CD4-positive, alpha-beta memory T cell (primary cell): ENCODE measurements around the gene TRIM26. TPM values are rescaled to one million over a fixed set of nuclear protein-coding genes. Genes with fewer than 3 reads are reported as not detected.

ENCODE experiments used
- CTCF ChIA-PET: fragments of 350-600 bp; sonication (Branson Sonifier 250); formaldehyde crosslinking; loops from one replicate; lab custom pipeline; 2021; ENCODE audit warnings: inconsistent platforms; ENCODE audit not compliant: partially characterized antibody; lab: Charles Lee
- POLR2A ChIA-PET: fragments of 350-600 bp; sonication (Branson Sonifier 250); formaldehyde crosslinking; loops from one replicate; lab custom pipeline; 2021; ENCODE audit not compliant: partially characterized antibody; lab: Charles Lee
- DNase-seq, 5 donors: peaks; one replicate each; pipeline versions ENCODE4 v3.0.0 to v3.0.0-alpha.2; 2020 to 2022; ENCODE audit warnings: mixed read lengths in 1 of 5
- H3K27ac ChIP-seq: one replicate; pipeline ENCODE4 v1.7.0; 2013; ENCODE audit warnings: low read depth, low read length
- H3K27me3 ChIP-seq: 2 replicates; pipeline ENCODE4 v1.7.0; 2013; ENCODE audit warnings: mild to moderate bottlenecking, low read length, moderate library complexity; ENCODE audit not compliant: insufficient read depth
- H3K36me3 ChIP-seq: 2 replicates; pipeline ENCODE4 v1.7.0; 2013; ENCODE audit warnings: mild to moderate bottlenecking, low read length, moderate library complexity; ENCODE audit not compliant: insufficient read depth
- H3K4me1 ChIP-seq: 2 replicates; pipeline ENCODE4 v1.7.0; 2013; ENCODE audit warnings: mild to moderate bottlenecking, low read length, moderate library complexity; ENCODE audit not compliant: insufficient read depth
- H3K4me3 ChIP-seq, 2 donors: one replicate each; pipeline ENCODE4 v1.7.0; 2013; ENCODE audit warnings: low read length in 2 of 2, mild to moderate bottlenecking in 1 of 2
- H3K9me3 ChIP-seq, 2 donors: one replicate each; pipeline ENCODE4 v1.7.0; 2013; ENCODE audit warnings: low read length in 2 of 2, control low read depth in 1 of 2; ENCODE audit not compliant: control insufficient read depth in 1 of 2
- H3K27ac Mint-ChIP-seq, 7 donors: one replicate each; pipeline ENCODE4 v1.8.0; 2020 to 2021; ENCODE audit warnings: mixed read lengths in 7 of 7, mild to moderate bottlenecking in 6 of 7, inconsistent platforms in 3 of 7, moderate library complexity in 3 of 7
- H3K27me3 Mint-ChIP-seq, 2 donors: one replicate each; pipeline ENCODE4 v1.8.0; 2020 to 2021; ENCODE audit warnings: mixed read lengths in 2 of 2
- H3K36me3 Mint-ChIP-seq, 2 donors: one replicate each; pipeline ENCODE4 v1.8.0; 2020 to 2021; ENCODE audit warnings: mixed read lengths in 2 of 2, inconsistent platforms in 1 of 2, mild to moderate bottlenecking in 1 of 2
- H3K4me1 Mint-ChIP-seq, 4 donors: one replicate each; pipeline ENCODE4 v1.8.0; 2020 to 2021; ENCODE audit warnings: mixed read lengths in 4 of 4, mild to moderate bottlenecking in 1 of 4
- H3K4me3 Mint-ChIP-seq, 8 donors: one replicate each; pipeline ENCODE4 v1.8.0; 2020 to 2021; ENCODE audit warnings: mixed read lengths in 8 of 8, mild to moderate bottlenecking in 7 of 8, moderate library complexity in 6 of 8, inconsistent platforms in 3 of 8
- H3K9me3 Mint-ChIP-seq, 8 donors: one replicate each; pipeline ENCODE4 v1.8.0; 2020 to 2021; ENCODE audit warnings: mixed read lengths in 8 of 8, mild to moderate bottlenecking in 5 of 8, inconsistent platforms in 3 of 8, moderate library complexity in 1 of 8
- intact Hi-C: fragments of 100-400 bp; cut with micrococcal nuclease; formaldehyde crosslinking; loops from one replicate; pipeline ENCODE4 v1.15.1; 2023
- polyA plus RNA-seq, 2 donors: library from polyadenylated mRNA; unstranded; fragments of 300-500 nt; fragmentation: Illumina TruSeq; gene quantifications; one replicate each; pipeline ENCODE4 v1.2.3, GENCODE V29; 2021
- total RNA-seq, 2 experiments: library from RNA; stranded (reverse); gene quantifications; one replicate each; pipeline ENCODE4 v1.2.3, GENCODE V29; 2021

TRIM26 gene
- total and polyA plus RNA-seq, 4 experiments from 2014 or later: 17.3 to 60.7 (median 55.5) TPM

- intact Hi-C loops: no loop called here
- Histone ChIP-seq H3K27ac (no peak overlapping the region), H3K4me3 (no peak overlapping the region), H3K27me3 (no peaks in the 10 kb centered on the region), H3K4me1 (no peaks in the 10 kb centered on the region), H3K9me3 (no peaks in the 10 kb centered on the region), H3K36me3 (no peaks in the 10 kb centered on the region)
- H3K4me1 Mint-ChIP-seq: peaks cover 0 to 3% (median 0%) of the 10 kb centered on the region in 4 donors
- DNase-seq: no peak
- CTCF ChIA-PET: interaction anchor here (2.6 kb wide), 1 partner anchor 19 kb away, joined by 11 read pairs; no protein-coding TSS in a partner anchor
- peaks cover 19 to 50% of the 10 kb centered on the region in 2 donors for H3K27me3 Mint-ChIP-seq
- H3K36me3 Mint-ChIP-seq: no peaks in the 10 kb centered on the region
- no peaks in the 10 kb centered on the region for H3K9me3 Mint-ChIP-seq
- peak overlapping the region in 1 of 7 donors; percentile 61 for H3K27ac Mint-ChIP-seq
- POLR2A ChIA-PET: no interaction called here
- H3K4me3 Mint-ChIP-seq: no peak overlapping the region
Observed at GRCh38 chr6:30150671-30151395, 62.4 kb downstream of the TRIM26 start.

- H3K27me3 Mint-ChIP-seq: peaks cover 18 to 41% of the 10 kb centered on the region in 2 donors
- H3K27ac Mint-ChIP-seq: peak overlapping the region in 1 of 7 donors; percentile 62
- no peak overlapping the region for H3K4me3 Mint-ChIP-seq
- DNase-seq: no peak
- peaks cover 0 to 3% (median 0%) of the 10 kb centered on the region in 4 donors for H3K4me1 Mint-ChIP-seq
- no peaks in the 10 kb centered on the region for H3K9me3 Mint-ChIP-seq
- Histone ChIP-seq H3K36me3 (no peaks in the 10 kb centered on the region), H3K27ac (no peak overlapping the region), H3K4me1 (no peaks in the 10 kb centered on the region), H3K4me3 (no peak overlapping the region), H3K27me3 (no peaks in the 10 kb centered on the region), H3K9me3 (no peaks in the 10 kb centered on the region)
- CTCF ChIA-PET: interaction anchor here (2.6 kb wide), 1 partner anchor 18 kb away, joined by 11 read pairs; no protein-coding TSS in a partner anchor
- H3K36me3 Mint-ChIP-seq: no peaks in the 10 kb centered on the region
- POLR2A ChIA-PET: no interaction called here
- intact Hi-C loops: no loop called here
Observed at GRCh38 chr6:30149858-30150550, 63.2 kb downstream of the TRIM26 start.

GRCh38 chr6:30149234-30149633, 64.0 kb downstream of the TRIM26 start:
- intact Hi-C loops: no loop called here
- DNase-seq: no peak
- Histone ChIP-seq H3K36me3 (no peaks in the 10 kb centered on the region), H3K4me3 (no peak overlapping the region), H3K4me1 (no peaks in the 10 kb centered on the region), H3K27me3 (no peaks in the 10 kb centered on the region), H3K27ac (no peak overlapping the region), H3K9me3 (no peaks in the 10 kb centered on the region)
- peaks cover 0 to 3% (median 0%) of the 10 kb centered on the region in 4 donors for H3K4me1 Mint-ChIP-seq
- no peaks in the 10 kb centered on the region for H3K9me3 Mint-ChIP-seq
- H3K36me3 Mint-ChIP-seq: no peaks in the 10 kb centered on the region
- ChIA-PET POLR2A (no interaction called here), CTCF (no interaction called here)
- H3K4me3 Mint-ChIP-seq: no peak overlapping the region
- no peak overlapping the region for H3K27ac Mint-ChIP-seq
- peaks cover 21 to 39% of the 10 kb centered on the region in 2 donors for H3K27me3 Mint-ChIP-seq

GRCh38 chr6:30147096-30147495, 66.1 kb downstream of the TRIM26 start:
- peaks cover 6% of the 10 kb centered on the region for H3K27me3 ChIP-seq
- POLR2A ChIA-PET: no interaction called here
- Mint-ChIP-seq H3K4me3 (no peak overlapping the region), H3K36me3 (no peaks in the 10 kb centered on the region), H3K27ac (no peak overlapping the region), H3K4me1 (peaks cover 0 to 3% (median 0%) of the 10 kb centered on the region in 4 donors), H3K9me3 (no peaks in the 10 kb centered on the region), H3K27me3 (peaks cover 29 to 36% of the 10 kb centered on the region in 2 donors)
- CTCF ChIA-PET: interaction anchor here (1.9 kb wide), 1 partner anchor 16 kb away, joined by 5 read pairs; no protein-coding TSS in a partner anchor
- H3K36me3 ChIP-seq: no peaks in the 10 kb centered on the region
- H3K4me3 ChIP-seq: no peak overlapping the region
- no peaks in the 10 kb centered on the region for H3K4me1 ChIP-seq
- no peaks in the 10 kb centered on the region for H3K9me3 ChIP-seq
- no peak for DNase-seq
- no peak overlapping the region for H3K27ac ChIP-seq
- intact Hi-C loops: no loop called here

GRCh38 chr6:30145818-30146217, 67.4 kb downstream of the TRIM26 start:
- Histone ChIP-seq H3K36me3 (no peaks in the 10 kb centered on the region), H3K4me3 (no peak overlapping the region), H3K9me3 (no peaks in the 10 kb centered on the region), H3K27me3 (peaks cover 6% of the 10 kb centered on the region), H3K27ac (no peak overlapping the region), H3K4me1 (no peaks in the 10 kb centered on the region)
- ChIA-PET CTCF (interaction anchor here (0.8 kb wide), 1 partner anchor 8 kb away, joined by 3 read pairs; no protein-coding TSS in a partner anchor), POLR2A (no interaction called here)
- H3K4me1 Mint-ChIP-seq: no peaks in the 10 kb centered on the region
- peaks cover 39 to 40% of the 10 kb centered on the region in 2 donors for H3K27me3 Mint-ChIP-seq
- H3K36me3 Mint-ChIP-seq: no peaks in the 10 kb centered on the region
- no peaks in the 10 kb centered on the region for H3K9me3 Mint-ChIP-seq
- no peak overlapping the region for H3K4me3 Mint-ChIP-seq
- intact Hi-C loops: no loop called here
- H3K27ac Mint-ChIP-seq: no peak overlapping the region
- no peak for DNase-seq

GRCh38 chr6:30144811-30145210, 68.4 kb downstream of the TRIM26 start:
- H3K27me3 Mint-ChIP-seq: peaks cover 35 to 39% of the 10 kb centered on the region in 2 donors
- peaks cover 0 to 2% (median 0%) of the 10 kb centered on the region in 8 donors for H3K9me3 Mint-ChIP-seq
- H3K27ac ChIP-seq: no peak overlapping the region
- intact Hi-C loops: no loop called here
- DNase-seq: no peak
- POLR2A ChIA-PET: no interaction called here
- peaks cover 6% of the 10 kb centered on the region for H3K27me3 ChIP-seq
- no peak overlapping the region for H3K4me3 ChIP-seq
- no peaks in the 10 kb centered on the region for H3K9me3 ChIP-seq
- H3K27ac Mint-ChIP-seq: no peak overlapping the region
- H3K36me3 ChIP-seq: no peaks in the 10 kb centered on the region
- no peaks in the 10 kb centered on the region for H3K4me1 ChIP-seq
- no peaks in the 10 kb centered on the region for H3K36me3 Mint-ChIP-seq
- CTCF ChIA-PET: interaction anchor here (5.3 kb wide), 1 partner anchor 13 kb away, joined by 32 read pairs; no protein-coding TSS in a partner anchor
- H3K4me1 Mint-ChIP-seq: no peaks in the 10 kb centered on the region
- H3K4me3 Mint-ChIP-seq: no peak overlapping the region

- Mint-ChIP-seq H3K27ac (no peak overlapping the region), H3K4me3 (no peak overlapping the region), H3K9me3 (peaks cover 0 to 2% (median 0%) of the 10 kb centered on the region in 8 donors), H3K27me3 (peaks cover 35 to 41% of the 10 kb centered on the region in 2 donors), H3K4me1 (no peaks in the 10 kb centered on the region), H3K36me3 (no peaks in the 10 kb centered on the region)
- Histone ChIP-seq H3K27me3 (peaks cover 6% of the 10 kb centered on the region), H3K4me3 (no peak overlapping the region), H3K4me1 (no peaks in the 10 kb centered on the region), H3K36me3 (no peaks in the 10 kb centered on the region), H3K27ac (no peak overlapping the region), H3K9me3 (no peaks in the 10 kb centered on the region)
- CTCF ChIA-PET: interaction anchor here (5.3 kb wide), 1 partner anchor 12 kb away, joined by 32 read pairs; no protein-coding TSS in a partner anchor
- POLR2A ChIA-PET: interaction anchor here (0.7 kb wide), 1 partner anchor 41 kb away, joined by 3 read pairs; no protein-coding TSS in a partner anchor
- no peak for DNase-seq
- intact Hi-C loops: no loop called here
Observed at GRCh38 chr6:30143780-30144179, 69.4 kb downstream of the TRIM26 start.
